Glomerular endothelial cell (primary cell): ENCODE data around the gene RBM3. TPM values are rescaled to one million over a fixed set of nuclear protein-coding genes. Genes with fewer than 3 reads are reported as not detected.

Experiments
- DNase-seq: peaks from one replicate; pipeline ENCODE4 v3.0.0-alpha.2; 2011; ENCODE audit warnings: low read depth, low spot score; ENCODE audit errors: extremely low read depth
- total RNA-seq: library from RNA; depleted of rRNA; stranded (reverse); fragments of >200 nt; gene quantifications from 2 replicates; pipeline ENCODE4 v1.2.3, GENCODE V29; 2015

Gene RBM3
- total RNA-seq, 1 donor from 2014 or later = 261 TPM

DNA sequence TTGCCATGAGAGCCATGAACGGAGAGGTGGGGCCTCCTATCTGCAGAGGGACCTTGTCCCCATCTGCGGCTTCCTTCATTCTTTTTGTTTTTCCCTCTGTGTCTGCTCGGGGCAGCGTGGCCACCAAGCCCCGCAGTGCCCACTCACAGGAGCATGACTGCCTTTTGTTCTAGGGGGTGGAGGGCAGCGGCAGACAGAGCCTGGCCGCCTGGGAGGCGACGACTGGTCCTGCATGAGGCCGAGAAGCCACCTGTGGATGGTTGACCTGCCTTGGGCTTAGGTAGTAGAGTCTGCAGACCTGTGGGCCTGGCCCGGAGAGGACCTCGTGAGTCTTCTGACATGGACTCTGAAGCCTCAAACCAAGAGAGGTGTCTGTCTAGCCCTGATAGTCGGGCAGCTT lies 1.4 kb downstream of the RBM3 start:
- no peak for DNase-seq

DNA sequence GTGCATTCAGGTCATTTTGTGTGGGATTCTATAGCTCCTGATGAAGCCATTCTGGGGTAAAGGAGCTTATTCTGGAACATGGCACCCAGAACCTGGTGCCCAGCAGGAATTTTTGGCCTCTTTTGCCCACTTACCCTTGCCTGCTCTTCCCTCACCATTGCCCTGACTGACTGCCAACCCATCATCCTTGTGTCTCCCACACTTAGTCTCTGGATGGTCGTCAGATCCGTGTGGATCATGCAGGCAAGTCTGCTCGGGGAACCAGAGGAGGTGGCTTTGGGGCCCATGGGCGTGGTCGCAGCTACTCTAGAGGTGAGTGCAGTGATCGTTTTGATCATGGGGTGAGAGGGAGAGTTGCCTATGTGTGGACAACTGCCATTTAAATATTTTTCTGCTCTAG lies 1.8 kb downstream of the RBM3 start:
- DNase-seq = no peak

DNA sequence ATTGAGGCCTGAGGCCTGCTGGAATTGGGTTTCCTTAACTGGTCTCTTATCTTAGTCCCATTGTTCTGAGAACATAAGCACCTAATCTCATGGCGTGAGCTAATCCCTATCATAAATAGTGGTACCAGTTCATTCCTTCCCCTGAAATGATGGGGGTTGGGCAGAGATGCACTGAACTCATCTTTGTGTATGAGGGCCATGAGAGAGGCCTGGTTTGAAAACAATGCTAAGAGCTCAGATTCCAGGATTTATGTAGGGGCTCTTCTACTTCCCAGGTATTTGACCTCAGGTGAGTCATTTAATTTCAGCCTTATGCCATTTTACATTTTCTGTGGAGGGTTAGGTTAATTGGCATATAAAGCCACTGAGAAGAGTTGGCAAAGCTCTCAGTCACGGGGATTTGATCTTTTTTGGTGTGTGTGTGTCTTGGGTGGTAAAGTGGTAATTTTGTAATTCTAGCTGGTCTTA lies 4.4 kb downstream of the RBM3 start:
- no peak for DNase-seq

DNA sequence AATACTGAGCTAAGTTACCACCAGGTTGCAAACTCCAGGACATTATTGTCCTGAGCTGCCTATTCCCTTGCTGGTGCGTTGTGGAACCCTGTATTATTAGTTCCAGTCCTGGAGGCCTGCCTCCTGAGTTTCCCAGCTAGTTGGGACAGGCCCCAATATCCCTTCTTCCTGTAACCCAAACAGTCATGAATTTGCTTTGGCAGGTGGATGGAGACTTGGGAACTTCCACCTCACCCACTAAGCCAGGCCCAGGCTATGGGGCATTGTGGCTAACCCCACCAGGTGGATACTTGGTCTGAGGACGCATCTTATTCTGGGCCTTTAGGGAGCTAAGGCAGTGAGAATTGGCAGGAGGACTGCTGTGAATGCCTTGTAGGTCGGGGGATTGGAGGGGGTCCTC lies 5.0 kb downstream of the RBM3 start:
- no peak for DNase-seq

DNA sequence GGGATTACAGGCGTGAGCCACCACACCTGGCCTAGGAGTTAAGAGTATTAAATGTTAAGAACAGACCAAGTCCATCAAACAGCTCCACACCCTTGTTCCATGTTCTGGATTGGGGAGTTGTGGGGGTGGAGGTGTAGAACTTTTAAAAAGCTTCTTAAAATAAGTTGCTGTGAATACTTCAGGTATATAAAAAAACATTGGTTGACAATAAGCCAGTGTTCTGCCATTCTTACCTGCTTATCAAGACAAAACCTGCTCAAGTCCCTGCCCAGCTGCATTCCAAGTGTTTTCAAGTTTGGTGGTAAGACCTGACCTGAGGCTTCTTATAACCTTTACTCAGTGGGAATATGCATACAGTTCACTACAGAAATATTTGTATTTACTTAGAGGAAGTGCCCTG lies 6.4 kb downstream of the RBM3 start:
- no peak for DNase-seq

DNA sequence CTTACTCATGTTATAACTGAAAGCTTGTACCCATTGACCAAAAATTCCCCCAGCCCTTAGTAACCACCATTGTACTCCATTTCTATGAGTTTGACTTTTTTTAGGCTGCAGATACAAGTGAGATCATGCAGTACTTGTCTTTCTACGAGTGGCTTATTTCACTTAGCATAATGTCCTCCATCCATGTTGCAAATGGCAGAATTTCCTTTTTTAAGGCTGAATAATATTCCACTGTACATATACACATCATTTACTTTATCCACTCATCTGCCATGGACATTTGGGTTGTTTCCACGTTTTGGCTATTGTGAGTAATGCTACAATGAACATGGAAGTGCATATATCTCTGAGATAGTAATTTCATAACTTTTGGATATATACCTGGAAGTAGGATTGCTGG lies 10.4 kb downstream of the RBM3 start:
- no peak for DNase-seq

DNA sequence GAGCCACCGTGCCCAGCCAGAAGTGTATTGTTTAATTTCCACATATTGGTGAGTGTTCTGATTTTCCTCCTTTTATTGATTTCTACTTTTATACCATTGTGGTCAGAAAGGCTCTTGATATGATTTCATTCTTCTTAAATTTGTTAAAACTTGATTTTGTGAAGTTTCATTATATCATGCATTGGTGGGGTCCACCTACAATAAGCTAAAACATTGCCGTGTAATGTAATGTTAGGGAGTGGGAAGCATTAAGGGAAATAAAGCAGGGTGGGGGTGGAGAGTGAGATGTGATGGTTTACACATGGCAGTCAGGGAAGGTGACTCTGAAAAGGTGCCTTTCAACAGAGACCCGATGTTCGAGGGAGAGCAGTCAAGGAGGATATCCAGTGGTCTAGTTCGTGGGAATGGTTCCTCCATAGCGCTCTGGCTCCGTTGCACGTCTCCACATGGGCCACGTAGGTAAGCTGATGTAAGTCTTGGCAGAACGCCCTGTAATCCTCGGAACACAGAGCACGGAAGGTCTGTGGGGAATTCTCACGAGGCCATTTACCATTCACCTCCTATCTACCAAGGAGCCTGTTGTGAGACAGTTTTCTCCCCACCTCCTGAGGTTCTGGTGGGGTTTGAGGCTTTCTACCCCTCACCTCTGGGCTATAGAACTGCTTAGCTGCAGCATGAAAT lies 15.3 kb downstream of the RBM3 start:
- DNase-seq = no peak

DNA sequence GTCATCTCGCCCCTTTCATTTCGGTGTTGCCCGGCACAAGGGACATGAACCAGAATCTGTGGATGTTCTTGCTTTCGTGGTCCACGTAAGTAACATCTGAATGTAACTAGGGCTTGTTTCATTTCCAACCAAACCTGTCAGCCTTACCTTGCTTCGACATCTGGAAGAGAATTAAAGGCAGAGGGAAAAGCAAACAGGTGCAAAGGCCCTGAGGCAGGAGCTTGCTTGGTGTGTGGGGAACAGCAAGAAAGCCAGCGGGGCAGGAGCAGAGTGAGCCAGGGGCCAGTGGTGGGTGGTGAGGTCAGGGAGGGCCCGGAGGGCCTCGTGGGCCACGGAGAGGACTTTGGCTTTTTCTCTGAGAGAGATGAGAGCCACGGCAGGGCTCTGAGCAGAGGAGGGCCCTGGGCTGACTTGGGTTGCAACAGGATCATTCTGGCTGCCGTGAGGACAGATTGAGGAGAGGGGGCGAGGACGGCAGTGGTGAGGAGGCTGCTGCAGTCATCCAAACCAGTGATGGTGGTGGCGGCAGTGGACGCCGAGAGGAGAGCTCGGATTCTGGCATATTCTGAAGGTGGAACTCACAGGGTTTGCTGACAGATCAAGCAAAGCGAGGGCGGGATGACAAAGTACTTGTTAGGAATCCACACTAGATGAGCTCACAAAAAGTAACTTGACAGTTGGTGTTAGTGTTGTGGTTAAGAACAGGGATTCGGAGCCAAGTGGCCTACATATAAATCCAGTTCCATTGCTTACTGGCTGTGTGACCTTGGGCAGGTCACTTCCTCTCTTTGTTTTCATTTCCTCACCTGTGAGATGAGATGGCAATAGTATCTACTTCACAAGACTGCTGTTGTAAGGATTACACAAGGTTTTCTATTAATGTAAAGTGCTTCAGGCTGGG lies 16.2 kb downstream of the RBM3 start:
- DNase-seq = no peak

DNA sequence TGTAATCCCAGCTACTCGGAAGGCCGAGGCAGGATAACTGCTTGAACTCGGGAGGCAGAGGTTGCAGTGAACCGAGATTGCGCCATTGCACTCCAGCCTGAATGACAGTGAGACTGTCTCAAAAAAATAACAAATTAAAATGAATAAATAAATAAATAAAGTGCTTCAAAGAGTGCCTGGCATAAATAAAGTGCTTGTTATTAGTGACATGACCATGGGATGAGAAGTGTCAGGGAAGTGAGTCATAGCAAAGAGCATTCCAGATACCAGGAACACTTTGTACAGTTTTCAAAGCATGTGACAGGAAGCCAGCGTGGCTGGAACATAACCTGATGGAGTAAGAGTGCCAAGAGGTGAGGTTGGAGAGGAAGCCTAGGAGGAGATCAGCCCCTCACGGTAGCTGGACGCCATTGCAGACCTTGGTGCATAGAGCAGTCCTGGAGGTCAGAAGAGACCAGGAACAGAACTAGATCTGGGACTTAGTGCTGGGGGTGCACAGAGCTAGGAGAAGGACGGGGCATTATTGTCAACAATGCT lies 17.0 kb downstream of the RBM3 start:
- peak; percentile 88 for DNase-seq

DNA sequence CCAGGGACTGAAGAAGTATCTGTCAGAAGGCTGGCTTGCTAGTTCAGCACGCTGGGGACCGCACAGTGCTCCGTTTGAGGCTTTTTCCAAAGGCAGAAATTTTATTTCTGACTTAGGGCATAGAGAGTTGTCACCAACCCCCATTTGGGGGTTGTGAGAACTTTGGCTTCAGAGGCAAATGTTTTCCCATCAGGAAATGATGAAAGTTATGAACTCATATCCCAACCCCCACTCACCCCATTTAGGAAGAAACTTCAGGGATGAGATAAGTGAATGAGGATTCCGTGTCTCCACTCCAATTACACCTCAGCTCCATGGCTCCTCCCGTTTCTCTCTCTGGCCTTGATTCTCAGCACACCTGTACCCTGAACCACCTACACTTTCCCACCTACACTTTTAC lies 18.7 kb downstream of the RBM3 start:
- no peak for DNase-seq

DNA sequence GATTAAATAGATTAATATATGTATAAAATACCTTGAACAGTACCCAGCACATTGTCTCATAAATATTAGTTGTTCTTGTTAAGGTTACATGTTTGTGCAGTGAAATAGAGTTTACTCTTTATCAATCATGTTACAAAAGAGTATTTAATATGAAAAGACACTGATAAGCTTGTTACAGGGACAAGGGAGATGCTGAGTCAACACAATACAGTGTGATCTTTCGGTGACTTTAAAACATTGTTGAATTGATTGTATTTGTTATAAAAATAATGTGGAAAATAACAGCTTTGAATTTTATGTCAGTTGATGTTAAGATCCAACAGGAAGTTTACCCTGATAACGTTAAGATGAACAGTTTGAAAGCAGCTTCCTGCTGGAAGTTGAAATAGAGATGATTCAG lies 21.6 kb downstream of the RBM3 start:
- DNase-seq = no peak

DNA sequence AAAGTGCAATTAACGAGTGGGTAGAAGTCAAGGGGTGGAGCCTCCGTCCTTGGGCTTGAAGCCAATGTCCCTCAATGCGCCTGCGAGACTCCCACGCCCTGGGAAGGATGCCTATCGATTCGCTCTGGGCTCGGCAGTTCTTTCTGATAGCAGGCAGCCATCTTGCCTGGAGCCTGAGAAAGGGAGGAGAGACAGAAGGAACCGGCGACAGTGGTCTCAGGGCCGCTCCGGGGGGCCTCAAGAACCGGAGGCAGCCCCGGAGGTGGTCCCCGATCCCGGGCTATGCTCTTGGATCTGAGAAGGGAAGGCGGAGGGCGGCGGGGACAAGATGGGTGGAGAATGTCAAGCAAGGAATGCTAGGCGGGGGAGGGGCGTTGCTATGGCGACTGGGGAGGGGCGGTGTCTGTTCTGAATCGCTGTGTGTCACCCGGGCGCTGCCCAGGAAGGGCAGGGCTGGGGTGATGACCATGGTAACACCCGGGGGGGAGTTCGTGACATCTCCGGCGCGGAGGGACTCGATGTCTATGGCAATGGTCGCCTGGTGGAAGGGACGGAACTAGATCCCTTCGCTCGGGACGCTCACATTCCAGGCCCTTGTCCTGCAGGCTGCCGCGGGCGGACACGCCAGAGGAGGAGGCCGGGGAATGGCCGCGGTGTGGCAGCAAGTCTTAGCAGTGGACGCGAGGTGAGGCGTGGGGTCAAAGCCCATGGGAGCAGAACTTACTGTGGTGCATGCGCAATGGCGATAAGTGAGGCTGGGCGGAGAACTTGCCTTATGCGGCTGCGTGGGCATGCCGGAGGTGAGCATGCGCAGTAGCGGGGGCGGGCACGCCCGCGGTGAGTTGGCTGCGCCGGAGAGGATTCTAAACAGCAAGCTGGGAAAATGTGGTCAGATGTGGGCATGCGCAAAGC lies 23.3 kb downstream of the RBM3 start, which contains the start of gene WDR13:
Gene WDR13 (plus strand): TSS at position 140 of the 912 bp plus-strand sequence. CDS start 505 bp downstream, at position 645.
- DNase-seq = no peak

DNA sequence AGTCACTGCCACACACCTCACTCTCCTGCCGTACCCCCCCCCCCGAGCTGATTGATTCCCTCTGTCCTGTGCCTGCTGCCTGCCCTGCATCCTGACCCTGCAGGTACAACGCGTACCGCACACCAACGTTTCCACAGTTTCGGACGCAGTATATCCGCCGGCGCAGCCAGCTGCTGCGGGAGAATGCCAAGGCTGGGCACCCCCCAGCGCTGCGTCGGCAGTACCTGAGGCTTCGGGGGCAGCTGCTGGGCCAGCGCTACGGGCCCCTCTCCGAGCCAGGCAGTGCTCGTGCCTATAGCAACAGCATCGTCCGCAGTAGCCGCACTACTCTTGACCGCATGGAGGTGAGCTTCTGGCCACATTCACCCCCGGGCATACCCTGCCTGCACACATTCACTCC lies 24.3 kb downstream of the RBM3 start:
- DNase-seq = no peak

DNA sequence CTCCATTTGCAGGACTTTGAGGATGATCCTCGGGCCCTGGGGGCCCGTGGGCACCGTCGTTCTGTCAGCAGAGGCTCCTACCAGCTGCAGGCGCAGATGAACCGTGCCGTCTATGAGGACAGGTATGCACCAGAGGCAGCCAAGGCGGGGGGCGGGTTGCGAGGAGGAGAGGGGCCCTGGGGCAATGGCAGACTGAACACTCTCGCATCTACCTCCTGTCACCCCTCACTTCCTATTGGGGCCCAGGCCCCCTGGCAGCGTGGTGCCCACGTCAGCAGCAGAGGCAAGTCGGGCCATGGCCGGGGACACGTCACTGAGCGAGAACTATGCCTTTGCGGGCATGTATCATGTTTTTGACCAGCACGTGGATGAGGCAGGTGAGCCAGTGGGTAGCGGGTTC lies 25.1 kb downstream of the RBM3 start:
- DNase-seq = no peak

DNA sequence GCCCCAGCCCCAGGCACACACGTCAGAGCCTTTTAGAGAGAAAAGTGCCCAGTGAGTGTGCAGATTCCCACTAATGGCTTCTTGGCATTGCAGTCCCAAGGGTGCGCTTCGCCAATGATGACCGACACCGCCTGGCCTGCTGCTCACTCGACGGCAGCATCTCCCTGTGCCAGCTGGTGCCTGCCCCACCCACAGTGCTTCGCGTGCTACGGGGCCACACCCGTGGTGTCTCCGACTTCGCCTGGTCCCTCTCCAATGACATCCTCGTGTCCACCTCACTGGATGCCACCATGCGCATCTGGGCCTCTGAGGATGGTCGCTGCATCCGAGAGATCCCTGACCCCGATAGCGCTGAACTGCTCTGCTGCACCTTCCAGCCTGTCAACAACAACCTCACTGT lies 25.9 kb downstream of the RBM3 start:
- DNase-seq = no peak

DNA sequence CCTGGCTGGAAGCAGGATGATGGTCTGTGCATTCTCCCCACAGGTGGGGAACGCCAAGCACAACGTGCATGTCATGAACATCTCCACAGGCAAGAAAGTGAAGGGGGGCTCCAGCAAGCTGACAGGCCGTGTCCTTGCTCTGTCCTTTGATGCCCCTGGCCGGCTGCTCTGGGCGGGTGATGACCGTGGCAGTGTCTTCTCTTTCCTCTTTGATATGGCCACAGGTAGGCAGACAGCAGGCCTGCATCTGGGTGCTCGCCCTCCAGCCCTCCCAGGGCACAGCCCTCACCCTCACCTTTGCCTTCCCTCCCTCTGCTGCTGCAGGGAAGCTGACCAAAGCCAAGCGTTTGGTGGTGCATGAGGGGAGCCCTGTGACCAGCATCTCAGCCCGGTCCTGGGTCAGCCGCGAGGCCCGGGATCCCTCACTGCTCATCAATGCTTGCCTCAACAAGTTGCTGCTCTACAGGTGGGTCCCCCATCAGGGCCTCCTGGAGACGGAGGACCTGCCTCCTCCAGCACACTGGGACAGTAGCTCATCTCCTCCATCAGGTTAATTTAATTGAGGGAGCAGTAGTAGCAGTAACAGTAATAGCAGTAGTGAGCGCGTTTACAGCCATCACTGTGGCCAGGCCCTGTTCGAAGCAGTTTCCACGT lies 27.6 kb downstream of the RBM3 start:
- no peak for DNase-seq

DNA sequence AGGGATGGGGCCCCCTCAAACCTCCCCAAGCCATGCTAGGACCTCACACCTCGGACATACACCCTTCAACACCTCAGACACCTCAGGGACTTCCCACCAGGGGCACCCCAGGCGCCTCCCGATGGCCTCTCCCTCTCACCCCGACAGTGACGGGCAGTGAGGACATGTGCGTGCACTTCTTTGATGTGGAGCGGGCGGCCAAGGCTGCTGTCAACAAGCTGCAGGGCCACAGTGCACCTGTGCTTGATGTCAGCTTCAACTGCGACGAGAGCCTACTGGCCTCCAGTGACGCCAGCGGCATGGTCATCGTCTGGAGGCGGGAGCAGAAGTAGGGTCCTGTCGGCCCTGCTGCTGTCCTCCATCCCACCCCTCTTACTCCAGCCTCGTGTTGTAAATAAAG lies 30.4 kb downstream of the RBM3 start:
- DNase-seq = no peak

DNA sequence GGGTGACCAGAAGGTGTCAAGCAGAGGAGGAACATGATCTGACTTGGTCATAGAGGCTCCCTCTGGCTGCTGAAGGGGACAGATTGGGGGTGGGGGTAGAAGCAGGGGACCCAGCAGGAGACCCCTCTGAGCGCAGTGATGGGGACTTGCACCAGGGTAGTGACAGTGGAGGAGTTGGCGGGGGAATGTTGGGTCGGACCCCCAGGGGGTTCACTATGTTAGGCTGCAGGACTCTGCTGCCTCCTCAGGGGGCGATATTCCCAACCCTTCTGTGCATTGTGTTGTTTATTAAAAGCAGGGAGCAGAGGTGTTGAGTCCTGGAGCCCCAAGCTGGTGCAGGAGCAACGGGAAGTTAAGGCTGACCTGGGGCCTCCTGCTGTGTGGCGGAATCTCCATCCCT lies 31.8 kb downstream of the RBM3 start:
- no peak for DNase-seq

DNA sequence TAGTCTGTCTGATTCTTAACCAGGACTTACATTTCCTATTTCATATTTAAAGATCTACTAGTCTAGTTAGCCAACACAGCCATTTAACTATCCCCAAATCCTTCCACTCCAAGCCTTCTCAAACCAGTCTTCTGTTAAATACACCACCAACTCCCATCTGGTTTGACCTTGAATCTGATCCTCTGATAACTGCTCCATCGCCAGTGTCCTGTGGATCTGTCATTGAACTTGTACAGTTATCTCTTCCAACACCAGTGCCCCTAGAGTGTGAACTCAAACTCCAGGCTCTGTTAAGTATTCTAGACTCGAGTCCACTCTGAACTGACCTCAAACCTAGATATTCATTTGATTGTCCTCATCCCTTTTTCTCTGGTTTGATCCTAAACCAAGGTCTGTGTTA lies 37.4 kb downstream of the RBM3 start:
- no peak for DNase-seq

DNA sequence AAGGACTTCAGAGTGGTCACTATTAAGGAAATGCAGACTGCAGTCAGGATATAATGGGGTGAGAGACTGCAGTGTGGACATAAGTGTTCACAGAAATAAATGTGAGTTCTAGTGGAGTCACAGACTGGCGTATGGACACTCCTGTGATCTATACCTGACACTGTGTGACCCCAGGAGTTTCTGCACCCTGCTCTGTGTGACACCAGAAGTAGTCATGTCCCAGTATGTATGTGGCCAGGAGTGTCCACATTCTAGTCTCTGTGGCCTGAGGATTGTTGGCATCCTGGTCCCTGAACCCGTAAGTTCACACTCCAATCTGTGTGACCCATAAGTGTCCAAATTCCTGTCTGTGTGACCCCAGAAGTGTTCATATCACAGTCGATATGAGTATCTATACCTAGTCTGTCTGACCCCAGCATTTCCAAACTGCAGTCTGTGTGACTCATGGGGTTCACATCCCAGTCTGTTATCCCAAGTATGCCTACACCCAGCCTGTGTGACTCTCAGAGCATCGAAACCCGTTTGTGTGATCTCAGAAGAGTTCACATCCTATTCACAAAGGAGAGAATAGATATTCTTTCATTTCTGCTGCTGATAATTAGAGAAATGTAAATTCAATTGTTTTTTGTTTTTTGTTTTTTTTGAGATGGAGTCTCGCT lies 39.3 kb downstream of the RBM3 start:
- no peak for DNase-seq
